ENCODE results near the gene MGAT3. TPM values are rescaled to one million over a fixed set of nuclear protein-coding genes. Genes with fewer than 3 reads are reported as not detected.
A peak's percentile ranks its signal among the peaks of the same experiment; 100 is the strongest.
"Not testable (repeated sequence)": the region's sequence is repeated elsewhere in the genome, so short reads cannot be mapped to it uniquely, and the experiment has no call there.

MGAT3 gene
- total and polyA plus RNA-seq, 2 donors: 1.6 to 3.7 TPM

- H3K27ac ChIP-seq (ENCODE audit: low read depth in 1 of 2, low read length in 1 of 2): no peak overlapping the region
- 73% methylated on average over 6 of the region's 6 CpGs for WGBS
- DNase-seq (ENCODE audit: low read depth in 6 of 9, low spot score in 9 of 9): no peak
- H3K4me1 ChIP-seq (ENCODE audit: control insufficient read depth in 2 of 2, insufficient read depth in 2 of 2, low read length in 2 of 2): peaks cover 8 to 29% of the 10 kb centered on the region in 2 donors
- no peaks in the 10 kb centered on the region for H3K9me3 ChIP-seq (ENCODE audit: control insufficient read depth in 2 of 2, insufficient read depth in 1 of 2, low read length in 1 of 2)
- H3K36me3 ChIP-seq (ENCODE audit: control insufficient read depth in 2 of 2, insufficient read depth in 2 of 2, low read length in 1 of 2): peaks cover 30 to 51% of the 10 kb centered on the region in 2 donors
- H3K4me3 ChIP-seq (ENCODE audit: low read length in 2 of 2): peak overlapping the region in 1 of 2 donors; percentile 86
- no peaks in the 10 kb centered on the region for H3K27me3 ChIP-seq (ENCODE audit: control insufficient read depth in 2 of 2, insufficient read depth in 1 of 2, low read length in 1 of 2)
Observed at GRCh38 chr22:39503630-39504029, 46.8 kb downstream of the MGAT3 start.

GRCh38 chr22:39504071-39504470, 47.3 kb downstream of the MGAT3 start:
- H3K4me1 ChIP-seq (ENCODE audit: control insufficient read depth in 2 of 2, insufficient read depth in 2 of 2, low read length in 2 of 2): peaks cover 8 to 26% of the 10 kb centered on the region in 2 donors
- no peaks in the 10 kb centered on the region for H3K27me3 ChIP-seq (ENCODE audit: control insufficient read depth in 2 of 2, insufficient read depth in 1 of 2, low read length in 1 of 2)
- no peak overlapping the region for H3K4me3 ChIP-seq (ENCODE audit: low read length in 2 of 2)
- H3K9me3 ChIP-seq (ENCODE audit: control insufficient read depth in 2 of 2, insufficient read depth in 1 of 2, low read length in 1 of 2): no peaks in the 10 kb centered on the region
- DNase-seq (ENCODE audit: low read depth in 6 of 9, low spot score in 9 of 9): no peak
- 98% methylated on average over 16 of the region's 16 CpGs for WGBS
- no peak overlapping the region for H3K27ac ChIP-seq (ENCODE audit: low read depth in 1 of 2, low read length in 1 of 2)
- peaks cover 32 to 55% of the 10 kb centered on the region in 2 donors for H3K36me3 ChIP-seq (ENCODE audit: control insufficient read depth in 2 of 2, insufficient read depth in 2 of 2, low read length in 1 of 2)

GRCh38 chr22:39507021-39507420, 50.2 kb downstream of the MGAT3 start:
- not testable (repeated sequence) for H3K27ac ChIP-seq (ENCODE audit: low read depth in 1 of 2, low read length in 1 of 2); H3K4me3 ChIP-seq (ENCODE audit: low read length in 2 of 2); H3K9me3 ChIP-seq (ENCODE audit: control insufficient read depth in 2 of 2, insufficient read depth in 1 of 2, low read length in 1 of 2); H3K27me3 ChIP-seq (ENCODE audit: control insufficient read depth in 2 of 2, insufficient read depth in 1 of 2, low read length in 1 of 2); DNase-seq (ENCODE audit: low read depth in 6 of 9, low spot score in 9 of 9)
- WGBS: 85% methylated on average over 10 of the region's 10 CpGs
- Histone ChIP-seq H3K36me3 (ENCODE audit: control insufficient read depth in 2 of 2, insufficient read depth in 2 of 2, low read length in 1 of 2) (peaks cover 57 to 85% of the 10 kb centered on the region in 2 donors), H3K4me1 (ENCODE audit: control insufficient read depth in 2 of 2, insufficient read depth in 2 of 2, low read length in 2 of 2) (peaks cover 8 to 16% of the 10 kb centered on the region in 2 donors)

- Histone ChIP-seq H3K36me3 (ENCODE audit: control insufficient read depth in 2 of 2, insufficient read depth in 2 of 2, low read length in 1 of 2) (peaks cover 67 to 90% of the 10 kb centered on the region in 2 donors), H3K27me3 (ENCODE audit: control insufficient read depth in 2 of 2, insufficient read depth in 1 of 2, low read length in 1 of 2) (no peaks in the 10 kb centered on the region), H3K27ac (ENCODE audit: low read depth in 1 of 2, low read length in 1 of 2) (no peak overlapping the region), H3K4me1 (ENCODE audit: control insufficient read depth in 2 of 2, insufficient read depth in 2 of 2, low read length in 2 of 2) (peaks cover 2 to 8% of the 10 kb centered on the region in 2 donors), H3K9me3 (ENCODE audit: control insufficient read depth in 2 of 2, insufficient read depth in 1 of 2, low read length in 1 of 2) (peaks cover 0 to 1% of the 10 kb centered on the region in 2 donors), H3K4me3 (ENCODE audit: low read length in 2 of 2) (no peak overlapping the region)
- no peak for DNase-seq (ENCODE audit: low read depth in 6 of 9, low spot score in 9 of 9)
- WGBS: 92% methylated on average over 4 of the region's 4 CpGs
Observed at GRCh38 chr22:39508393-39508792, 51.6 kb downstream of the MGAT3 start.

GRCh38 chr22:39510529-39511149, 53.8 kb downstream of the MGAT3 start:
- DNase-seq (ENCODE audit: low read depth in 6 of 9, low spot score in 9 of 9): no peak
- Histone ChIP-seq H3K4me1 (ENCODE audit: control insufficient read depth in 2 of 2, insufficient read depth in 2 of 2, low read length in 2 of 2) (no peaks in the 10 kb centered on the region), H3K27ac (ENCODE audit: low read depth in 1 of 2, low read length in 1 of 2) (no peak overlapping the region), H3K4me3 (ENCODE audit: low read length in 2 of 2) (no peak overlapping the region), H3K36me3 (ENCODE audit: control insufficient read depth in 2 of 2, insufficient read depth in 2 of 2, low read length in 1 of 2) (peaks cover 76 to 90% of the 10 kb centered on the region in 2 donors), H3K9me3 (ENCODE audit: control insufficient read depth in 2 of 2, insufficient read depth in 1 of 2, low read length in 1 of 2) (peaks cover 0 to 1% of the 10 kb centered on the region in 2 donors), H3K27me3 (ENCODE audit: control insufficient read depth in 2 of 2, insufficient read depth in 1 of 2, low read length in 1 of 2) (no peaks in the 10 kb centered on the region)
- WGBS: 97% methylated on average over 4 of the region's 4 CpGs

- Histone ChIP-seq H3K36me3 (ENCODE audit: control insufficient read depth in 2 of 2, insufficient read depth in 2 of 2, low read length in 1 of 2) (peaks cover 70 to 90% of the 10 kb centered on the region in 2 donors), H3K4me3 (ENCODE audit: low read length in 2 of 2) (no peak overlapping the region), H3K9me3 (ENCODE audit: control insufficient read depth in 2 of 2, insufficient read depth in 1 of 2, low read length in 1 of 2) (peaks cover 0 to 1% of the 10 kb centered on the region in 2 donors), H3K4me1 (ENCODE audit: control insufficient read depth in 2 of 2, insufficient read depth in 2 of 2, low read length in 2 of 2) (no peaks in the 10 kb centered on the region), H3K27ac (ENCODE audit: low read depth in 1 of 2, low read length in 1 of 2) (no peak overlapping the region), H3K27me3 (ENCODE audit: control insufficient read depth in 2 of 2, insufficient read depth in 1 of 2, low read length in 1 of 2) (no peaks in the 10 kb centered on the region)
- WGBS: 98% methylated on average over 13 of the region's 13 CpGs
- DNase-seq (ENCODE audit: low read depth in 6 of 9, low spot score in 9 of 9): no peak
Observed at GRCh38 chr22:39511226-39511625, 54.4 kb downstream of the MGAT3 start.

- Histone ChIP-seq H3K4me1 (ENCODE audit: control insufficient read depth in 2 of 2, insufficient read depth in 2 of 2, low read length in 2 of 2) (no peaks in the 10 kb centered on the region), H3K4me3 (ENCODE audit: low read length in 2 of 2) (no peak overlapping the region), H3K27ac (ENCODE audit: low read depth in 1 of 2, low read length in 1 of 2) (no peak overlapping the region), H3K36me3 (ENCODE audit: control insufficient read depth in 2 of 2, insufficient read depth in 2 of 2, low read length in 1 of 2) (peaks cover 64 to 89% of the 10 kb centered on the region in 2 donors), H3K27me3 (ENCODE audit: control insufficient read depth in 2 of 2, insufficient read depth in 1 of 2, low read length in 1 of 2) (no peaks in the 10 kb centered on the region), H3K9me3 (ENCODE audit: control insufficient read depth in 2 of 2, insufficient read depth in 1 of 2, low read length in 1 of 2) (peaks cover 0 to 1% of the 10 kb centered on the region in 2 donors)
- WGBS: 98% methylated on average over 10 of the region's 10 CpGs
- no peak for DNase-seq (ENCODE audit: low read depth in 6 of 9, low spot score in 9 of 9)
Observed at GRCh38 chr22:39512026-39512425, 55.2 kb downstream of the MGAT3 start.

GRCh38 chr22:39513791-39514190, 57.0 kb downstream of the MGAT3 start:
- Histone ChIP-seq H3K4me1 (ENCODE audit: control insufficient read depth in 2 of 2, insufficient read depth in 2 of 2, low read length in 2 of 2) (peaks cover 0 to 4% of the 10 kb centered on the region in 2 donors), H3K9me3 (ENCODE audit: control insufficient read depth in 2 of 2, insufficient read depth in 1 of 2, low read length in 1 of 2) (peaks cover 0 to 1% of the 10 kb centered on the region in 2 donors), H3K4me3 (ENCODE audit: low read length in 2 of 2) (no peak overlapping the region), H3K36me3 (ENCODE audit: control insufficient read depth in 2 of 2, insufficient read depth in 2 of 2, low read length in 1 of 2) (peaks cover 59 to 83% of the 10 kb centered on the region in 2 donors), H3K27ac (ENCODE audit: low read depth in 1 of 2, low read length in 1 of 2) (no peak overlapping the region), H3K27me3 (ENCODE audit: control insufficient read depth in 2 of 2, insufficient read depth in 1 of 2, low read length in 1 of 2) (no peaks in the 10 kb centered on the region)
- 97% methylated on average over 18 of the region's 18 CpGs for WGBS
- no peak for DNase-seq (ENCODE audit: low read depth in 6 of 9, low spot score in 9 of 9)

- Histone ChIP-seq H3K36me3 (ENCODE audit: control insufficient read depth in 2 of 2, insufficient read depth in 2 of 2, low read length in 1 of 2) (peaks cover 53 to 76% of the 10 kb centered on the region in 2 donors), H3K4me3 (ENCODE audit: low read length in 2 of 2) (no peak overlapping the region), H3K27me3 (ENCODE audit: control insufficient read depth in 2 of 2, insufficient read depth in 1 of 2, low read length in 1 of 2) (no peaks in the 10 kb centered on the region), H3K9me3 (ENCODE audit: control insufficient read depth in 2 of 2, insufficient read depth in 1 of 2, low read length in 1 of 2) (peaks cover 0 to 1% of the 10 kb centered on the region in 2 donors), H3K4me1 (ENCODE audit: control insufficient read depth in 2 of 2, insufficient read depth in 2 of 2, low read length in 2 of 2) (peaks cover 5 to 10% of the 10 kb centered on the region in 2 donors), H3K27ac (ENCODE audit: low read depth in 1 of 2, low read length in 1 of 2) (no peak overlapping the region)
- WGBS: 76% methylated on average over 8 of the region's 8 CpGs
- DNase-seq (ENCODE audit: low read depth in 6 of 9, low spot score in 9 of 9): no peak
Observed at GRCh38 chr22:39514373-39514973, 57.7 kb downstream of the MGAT3 start.
